Measurements from ENCODE around the gene MAGEA8.

DNA sequence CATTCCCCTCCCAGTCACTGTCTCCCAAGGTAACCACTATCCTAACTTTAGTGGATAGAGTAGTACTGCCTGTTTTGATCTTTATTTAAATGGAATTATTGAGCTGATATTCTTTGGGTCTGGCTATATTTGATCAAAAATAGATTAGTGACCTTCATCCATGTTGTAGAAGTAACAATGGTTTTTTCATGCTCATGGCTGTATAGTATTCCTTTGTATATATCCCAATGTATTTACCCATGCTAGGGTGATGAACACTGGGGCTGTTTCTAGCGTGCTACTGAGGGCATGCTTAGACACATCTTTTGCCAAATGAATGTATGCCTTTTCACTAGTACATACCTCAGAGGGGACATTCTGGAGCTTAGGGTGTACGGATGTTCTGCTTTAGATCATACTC is 10.1 kb upstream of the MAGEA8 start:
- TF ChIP-seq, protein P1, sequence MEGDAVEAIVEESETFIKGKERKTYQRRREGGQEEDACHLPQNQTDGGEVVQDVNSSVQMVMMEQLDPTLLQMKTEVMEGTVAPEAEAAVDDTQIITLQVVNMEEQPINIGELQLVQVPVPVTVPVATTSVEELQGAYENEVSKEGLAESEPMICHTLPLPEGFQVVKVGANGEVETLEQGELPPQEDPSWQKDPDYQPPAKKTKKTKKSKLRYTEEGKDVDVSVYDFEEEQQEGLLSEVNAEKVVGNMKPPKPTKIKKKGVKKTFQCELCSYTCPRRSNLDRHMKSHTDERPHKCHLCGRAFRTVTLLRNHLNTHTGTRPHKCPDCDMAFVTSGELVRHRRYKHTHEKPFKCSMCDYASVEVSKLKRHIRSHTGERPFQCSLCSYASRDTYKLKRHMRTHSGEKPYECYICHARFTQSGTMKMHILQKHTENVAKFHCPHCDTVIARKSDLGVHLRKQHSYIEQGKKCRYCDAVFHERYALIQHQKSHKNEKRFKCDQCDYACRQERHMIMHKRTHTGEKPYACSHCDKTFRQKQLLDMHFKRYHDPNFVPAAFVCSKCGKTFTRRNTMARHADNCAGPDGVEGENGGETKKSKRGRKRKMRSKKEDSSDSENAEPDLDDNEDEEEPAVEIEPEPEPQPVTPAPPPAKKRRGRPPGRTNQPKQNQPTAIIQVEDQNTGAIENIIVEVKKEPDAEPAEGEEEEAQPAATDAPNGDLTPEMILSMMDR (IDR thresholded peaks at IDR 0.05) = no peak
- TF ChIP-seq POLR2A (IDR thresholded peaks at IDR 0.05) = no peak

Measured in breast epithelium (tissue), 3 donors.